Small intestine (tissue), 7 donors: ENCODE results near the gene HOXB8. TPM values are rescaled to one million over a fixed set of nuclear protein-coding genes. Genes with fewer than 3 reads are reported as not detected.

ENCODE experiments used
- DNase-seq, 2 donors: peaks; one replicate each; pipeline versions ENCODE4 v3.0.0 to v3.0.0-alpha.2; 2013
- FAIRE-seq: peaks from 2 replicates; lab custom pipeline; 2012; peaks lifted over from hg19 to GRCh38; lab: Jason Lieb, UNC
- H3K27ac ChIP-seq, 3 donors: one replicate each; pipeline ENCODE4 v1.5.1; 2013; ENCODE audit warnings: low read length in 2 of 3, mild to moderate bottlenecking in 2 of 3, control low read depth in 1 of 3, inconsistent platforms in 1 of 3, low read depth in 1 of 3, moderate library complexity in 1 of 3
- H3K27me3 ChIP-seq, 3 donors: one replicate each; pipeline ENCODE4 v1.6.1; 2013; ENCODE audit warnings: low read length in 3 of 3, inconsistent platforms in 1 of 3; ENCODE audit not compliant: control insufficient read depth in 3 of 3, insufficient read depth in 3 of 3
- H3K36me3 ChIP-seq, 3 donors: one replicate each; pipeline ENCODE4 v1.6.1; 2013; ENCODE audit warnings: low read length in 3 of 3, inconsistent platforms in 1 of 3, low read depth in 1 of 3, mild to moderate bottlenecking in 1 of 3, moderate library complexity in 1 of 3; ENCODE audit not compliant: control insufficient read depth in 3 of 3, insufficient read depth in 2 of 3
- H3K4me1 ChIP-seq, 3 donors: one replicate each; pipeline ENCODE4 v1.6.1; 2013; ENCODE audit warnings: low read length in 2 of 3, inconsistent platforms in 1 of 3, low read depth in 1 of 3, mild to moderate bottlenecking in 1 of 3, moderate library complexity in 1 of 3; ENCODE audit not compliant: control insufficient read depth in 3 of 3, insufficient read depth in 2 of 3
- H3K4me3 ChIP-seq, 3 donors: one replicate each; pipeline ENCODE4 v1.5.1; 2013; ENCODE audit warnings: low read length in 3 of 3, control low read depth in 1 of 3, inconsistent platforms in 1 of 3, low read depth in 1 of 3, mild to moderate bottlenecking in 1 of 3, moderate library complexity in 1 of 3
- H3K9me3 ChIP-seq, 2 donors: one replicate each; pipeline ENCODE4 v1.6.1; 2013; ENCODE audit warnings: low read depth in 1 of 2, low read length in 1 of 2; ENCODE audit not compliant: control insufficient read depth in 2 of 2, insufficient read depth in 1 of 2
- WGBS, 3 donors: extraction: QIAGEN DNeasy Blood & Tissue Kit; methylation state at CpG; one replicate each; pipeline ENCODE4 v1.1.7; 2013; 5-methylcytosine and 5-hydroxymethylcytosine counted together
- polyA plus RNA-seq, 4 donors: library from polyadenylated mRNA; stranded (reverse) in 3 of 4; unstranded in 1 of 4; fragments of 200-250 nt in 3 of 4; fragments of 120-200 nt in 1 of 4; gene quantifications; one replicate each; pipeline versions ENCODE4 v1.2.1 to v1.2.3, GENCODE V29; 2013
- donor health status: healthy with polysubstance abuse.
- donor health status: control.
- donor health status: control.
- donor health status: Bipolar disorder and iron deficiency.
- donor health status: healthy.

The HOXB8 gene
- polyA plus RNA-seq, 4 donors = 0.12 to 2.9 TPM; not detected in 2

DNA sequence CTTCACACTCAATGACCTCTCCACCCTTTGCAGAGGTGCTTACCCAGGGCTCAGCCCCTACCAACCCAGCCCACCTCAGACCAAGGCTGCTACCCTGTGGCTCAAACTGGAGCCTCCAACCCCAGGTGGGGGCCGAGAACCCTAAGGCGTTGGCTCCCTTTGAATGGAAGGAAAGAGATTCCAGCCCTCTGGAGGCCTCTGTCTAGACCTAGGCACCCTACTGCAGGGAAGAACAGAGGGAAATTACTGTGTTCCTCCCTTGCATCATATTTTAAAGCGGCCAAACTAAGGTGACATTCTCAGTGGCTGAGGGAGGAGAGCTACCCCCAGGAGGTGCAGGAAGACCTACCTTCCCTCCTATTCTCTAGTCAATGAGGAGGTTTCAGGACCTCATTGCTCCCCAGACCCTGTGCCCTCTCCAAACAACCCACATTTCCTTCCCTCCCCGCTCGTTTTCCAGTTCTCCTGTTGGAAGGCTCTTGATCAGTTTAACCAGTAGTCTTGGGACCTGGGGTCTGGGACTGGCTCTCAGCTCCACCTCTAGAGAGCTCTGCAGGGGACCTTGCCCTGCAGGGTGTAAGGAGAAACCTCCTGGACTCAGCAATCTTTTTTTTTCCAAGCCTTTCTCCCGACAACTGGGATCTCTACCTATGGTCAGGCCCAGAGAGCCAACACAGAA, 5.5 kb upstream of the HOXB8 start:
- H3K36me3 ChIP-seq = no peaks in the 10 kb centered on the region
- no peak overlapping the region for H3K4me3 ChIP-seq
- FAIRE-seq = no peak
- no peaks in the 10 kb centered on the region for H3K9me3 ChIP-seq
- peaks cover 0 to 22% (median 0%) of the 10 kb centered on the region in 3 donors for H3K4me1 ChIP-seq
- 23 to 49% (median 34%) methylated on average over 6 of the region's 6 CpGs for WGBS, 3 donors
- H3K27ac ChIP-seq = no peak overlapping the region
- no peak for DNase-seq
- peaks cover 14 to 100% (median 77%) of the 10 kb centered on the region in 3 donors for H3K27me3 ChIP-seq

DNA sequence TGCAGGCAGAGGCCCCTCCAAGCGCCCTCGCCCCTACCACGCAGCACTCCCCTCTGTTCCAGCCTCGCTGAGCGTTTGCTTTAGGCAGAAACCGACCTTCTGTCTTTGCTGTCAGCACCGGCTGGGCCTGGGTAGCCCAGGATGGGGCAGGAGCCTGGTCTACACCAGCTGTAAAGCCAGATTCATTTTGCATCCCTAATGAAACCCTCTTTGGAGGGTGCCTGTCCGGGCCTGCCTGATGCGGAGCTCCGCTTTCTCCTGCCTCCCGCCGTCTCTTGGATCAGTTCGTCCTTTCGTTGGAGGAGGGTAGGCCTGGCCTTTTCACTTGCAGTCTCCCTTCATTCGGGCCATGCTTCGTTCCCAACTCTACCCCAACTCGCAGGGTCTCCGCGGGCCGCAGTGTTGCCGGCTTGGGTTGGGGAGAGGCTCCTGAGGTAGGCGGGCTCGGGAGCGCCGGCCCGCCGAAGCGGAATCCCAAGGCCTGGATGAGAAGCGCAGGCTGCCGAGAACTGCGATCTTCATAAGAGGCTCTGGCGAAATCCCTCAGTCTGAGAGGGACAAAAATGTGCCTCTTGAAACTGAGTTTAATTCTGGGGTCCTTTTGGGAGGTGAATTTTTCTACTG, 4.8 kb upstream of the HOXB8 start:
- Histone ChIP-seq H3K9me3 (no peaks in the 10 kb centered on the region), H3K4me3 (no peak overlapping the region), H3K4me1 (peaks cover 0 to 22% (median 0%) of the 10 kb centered on the region in 3 donors), H3K27ac (no peak overlapping the region), H3K27me3 (peaks cover 14 to 100% (median 79%) of the 10 kb centered on the region in 3 donors), H3K36me3 (no peaks in the 10 kb centered on the region)
- DNase-seq (no peak), FAIRE-seq (no peak)
- WGBS, 3 donors = 18 to 46% (median 27%) methylated on average over 32 of the region's 32 CpGs

DNA sequence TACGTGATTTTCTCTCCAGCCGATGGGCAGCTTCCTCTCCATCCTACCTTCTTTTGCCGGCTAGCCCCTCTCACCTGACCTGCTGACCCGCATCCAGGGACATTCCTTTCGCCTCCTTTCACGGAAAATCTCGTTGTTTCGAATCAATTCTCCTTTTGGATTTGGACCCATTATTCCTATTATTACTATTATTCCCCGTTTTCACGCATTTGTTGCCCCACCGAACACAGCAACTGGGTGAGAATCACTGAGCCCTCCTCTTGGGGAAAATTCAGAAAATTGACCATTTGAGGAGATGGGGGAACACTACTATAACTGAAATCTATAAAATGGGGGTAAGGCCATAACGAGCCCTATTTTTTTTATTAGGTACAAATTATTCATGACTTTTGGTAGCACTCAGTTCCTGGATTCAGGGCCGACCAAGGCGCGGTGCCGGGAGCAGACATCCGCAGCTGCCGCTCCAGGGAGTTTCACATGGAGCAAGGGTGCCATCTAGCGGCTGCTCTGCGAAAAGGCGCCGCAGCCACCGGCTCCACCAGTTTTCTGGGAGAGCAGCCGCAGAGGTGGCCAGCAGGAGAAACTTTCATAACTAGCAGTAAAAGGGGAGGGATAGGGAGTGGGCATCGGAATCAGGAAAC, 3.3 kb upstream of the HOXB8 start:
- Histone ChIP-seq H3K4me3 (peak overlapping the region in 1 of 3 donors; percentile 24), H3K36me3 (no peaks in the 10 kb centered on the region), H3K9me3 (no peaks in the 10 kb centered on the region), H3K27me3 (peaks cover 14 to 100% (median 76%) of the 10 kb centered on the region in 3 donors), H3K27ac (no peak overlapping the region), H3K4me1 (peaks cover 0 to 22% (median 0%) of the 10 kb centered on the region in 3 donors)
- WGBS, 3 donors = 3 to 4% (median 4%) methylated on average over 25 of the region's 25 CpGs
- FAIRE-seq (no peak), DNase-seq (peak; percentile 78 to 94)

DNA sequence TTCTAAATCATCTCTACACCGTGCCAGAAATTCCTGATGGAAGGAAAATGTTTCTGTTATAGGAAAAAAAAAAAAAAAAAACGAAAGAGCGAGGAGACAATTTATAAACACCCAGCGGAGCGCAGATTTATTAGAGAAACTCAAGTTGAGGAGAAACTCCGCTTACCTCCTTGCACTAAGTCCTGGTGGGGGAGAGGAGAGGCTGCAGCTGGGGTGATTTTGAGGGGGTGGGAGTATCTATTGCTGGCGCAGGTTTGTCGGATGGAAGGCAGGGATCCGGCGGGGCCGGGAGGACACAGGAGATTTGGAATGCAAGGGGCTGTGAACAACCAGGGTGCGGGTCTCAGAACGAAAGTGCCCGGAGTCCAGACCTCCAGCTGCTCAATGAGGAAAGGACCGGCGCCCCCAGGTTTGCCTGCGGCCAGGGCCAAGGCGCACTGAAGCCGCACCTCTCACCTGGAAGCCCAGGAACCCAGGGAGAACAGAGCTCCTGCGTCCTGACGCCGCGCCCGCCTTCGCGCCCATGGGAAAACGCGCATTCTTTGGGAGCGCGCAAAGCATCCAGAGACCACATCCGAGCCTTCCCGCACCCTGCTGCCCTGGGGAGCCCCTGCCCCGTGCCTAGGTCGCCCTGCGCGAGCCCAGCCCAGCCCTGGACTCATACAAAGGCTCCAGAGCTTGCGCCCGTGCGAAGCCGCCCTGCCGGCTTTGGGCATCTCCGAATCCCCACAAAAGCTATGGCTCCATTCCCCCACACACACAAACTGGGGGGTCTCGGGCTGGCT, 2.6 kb upstream of the HOXB8 start:
- H3K27ac ChIP-seq = no peak overlapping the region
- H3K4me3 ChIP-seq = no peak overlapping the region
- H3K4me1 ChIP-seq = peaks cover 0 to 22% (median 0%) of the 10 kb centered on the region in 3 donors
- no peak for DNase-seq
- no peak for FAIRE-seq
- H3K36me3 ChIP-seq = no peaks in the 10 kb centered on the region
- WGBS, 3 donors = 10 to 15% (median 13%) methylated on average over 34 to 43 of the region's 43 CpGs
- no peaks in the 10 kb centered on the region for H3K9me3 ChIP-seq
- peaks cover 14 to 98% (median 69%) of the 10 kb centered on the region in 3 donors for H3K27me3 ChIP-seq

DNA sequence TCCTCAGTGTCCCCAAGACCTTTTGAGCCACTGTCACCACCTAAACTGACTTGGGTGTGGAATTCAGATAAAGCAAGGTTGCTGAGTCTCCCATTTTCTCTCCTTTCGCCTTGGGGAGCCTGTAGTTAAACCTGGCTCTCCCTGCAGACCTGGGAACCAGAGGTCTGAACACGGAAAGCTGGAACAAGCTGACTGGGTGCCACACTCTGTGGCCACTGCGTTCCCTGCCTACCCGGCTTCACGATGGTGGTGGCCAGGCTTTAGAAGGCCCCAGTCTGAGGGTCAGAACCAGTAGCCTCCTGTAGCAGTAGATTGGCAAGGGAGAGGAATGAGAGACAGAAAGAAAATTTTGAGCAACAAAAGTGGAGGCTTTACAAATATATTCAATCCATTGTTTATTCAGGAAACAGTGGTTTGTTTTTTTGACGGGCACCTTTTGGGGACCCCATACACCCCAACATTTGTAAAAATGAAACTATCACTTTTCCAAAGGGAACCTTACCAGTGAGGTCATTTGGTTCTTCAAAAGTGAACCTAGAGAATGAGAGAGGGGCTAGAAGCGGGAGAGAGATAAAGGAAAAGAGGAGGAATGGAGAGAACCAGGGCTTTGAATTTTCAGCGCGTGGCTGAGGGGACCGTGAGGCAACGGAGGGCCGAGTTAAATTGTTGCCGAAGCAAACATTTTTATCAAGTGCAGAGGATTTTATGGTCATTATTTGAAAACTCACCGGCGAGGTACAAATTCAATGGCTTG, 1.8 kb upstream of the HOXB8 start:
- Histone ChIP-seq H3K4me1 (peaks cover 0 to 22% (median 0%) of the 10 kb centered on the region in 3 donors), H3K36me3 (no peaks in the 10 kb centered on the region), H3K9me3 (no peaks in the 10 kb centered on the region), H3K4me3 (no peak overlapping the region), H3K27me3 (peaks cover 14 to 98% (median 65%) of the 10 kb centered on the region in 3 donors), H3K27ac (no peak overlapping the region)
- DNase-seq (no peak), FAIRE-seq (no peak)
- 9 to 39% (median 21%) methylated on average over 15 of the region's 15 CpGs for WGBS, 3 donors

DNA sequence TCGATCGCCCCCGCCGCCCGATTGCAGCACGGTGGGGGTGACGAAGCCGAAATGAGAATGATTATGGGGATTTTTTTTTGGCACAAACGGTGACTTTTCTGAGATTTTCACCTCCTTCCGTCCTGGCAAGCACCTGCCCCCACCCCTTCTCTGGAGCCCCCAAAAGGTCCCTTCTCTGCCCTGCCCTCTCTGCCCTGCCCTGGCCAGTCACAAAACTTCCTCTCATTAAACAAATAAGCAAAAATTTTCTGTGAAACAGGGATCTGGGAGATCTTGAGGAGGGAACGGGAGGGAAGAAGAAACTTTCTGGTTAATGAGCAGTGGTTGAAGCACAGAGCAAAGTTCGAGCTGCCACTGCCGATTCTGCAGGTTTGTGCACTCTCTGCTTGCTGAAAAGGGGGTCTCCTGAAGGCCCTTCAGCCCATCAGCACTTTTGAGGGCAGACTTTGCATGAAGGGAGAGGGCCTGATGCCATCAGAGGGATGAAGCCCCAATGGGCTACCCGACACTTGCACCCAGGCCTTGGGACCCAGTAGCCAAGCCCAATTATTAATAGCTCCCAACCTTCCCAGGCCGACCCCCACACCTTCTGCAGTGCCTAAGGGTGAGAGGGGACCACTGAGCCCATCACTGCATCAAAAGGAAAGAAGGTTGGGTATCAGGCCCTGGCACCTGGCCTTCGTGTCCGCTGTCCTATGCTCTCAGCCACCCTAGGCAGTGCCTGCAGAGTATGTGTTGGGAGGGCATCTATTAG, 1.0 kb upstream of the HOXB8 start:
- Histone ChIP-seq H3K36me3 (no peaks in the 10 kb centered on the region), H3K4me1 (peaks cover 0 to 17% (median 0%) of the 10 kb centered on the region in 3 donors), H3K27me3 (peaks cover 14 to 98% (median 61%) of the 10 kb centered on the region in 3 donors), H3K4me3 (peak overlapping the region in 1 of 3 donors; percentile 8), H3K27ac (no peak overlapping the region), H3K9me3 (no peaks in the 10 kb centered on the region)
- 14 to 35% (median 24%) methylated on average over 17 of the region's 17 CpGs for WGBS, 3 donors
- DNase-seq = no peak
- FAIRE-seq = no peak

DNA sequence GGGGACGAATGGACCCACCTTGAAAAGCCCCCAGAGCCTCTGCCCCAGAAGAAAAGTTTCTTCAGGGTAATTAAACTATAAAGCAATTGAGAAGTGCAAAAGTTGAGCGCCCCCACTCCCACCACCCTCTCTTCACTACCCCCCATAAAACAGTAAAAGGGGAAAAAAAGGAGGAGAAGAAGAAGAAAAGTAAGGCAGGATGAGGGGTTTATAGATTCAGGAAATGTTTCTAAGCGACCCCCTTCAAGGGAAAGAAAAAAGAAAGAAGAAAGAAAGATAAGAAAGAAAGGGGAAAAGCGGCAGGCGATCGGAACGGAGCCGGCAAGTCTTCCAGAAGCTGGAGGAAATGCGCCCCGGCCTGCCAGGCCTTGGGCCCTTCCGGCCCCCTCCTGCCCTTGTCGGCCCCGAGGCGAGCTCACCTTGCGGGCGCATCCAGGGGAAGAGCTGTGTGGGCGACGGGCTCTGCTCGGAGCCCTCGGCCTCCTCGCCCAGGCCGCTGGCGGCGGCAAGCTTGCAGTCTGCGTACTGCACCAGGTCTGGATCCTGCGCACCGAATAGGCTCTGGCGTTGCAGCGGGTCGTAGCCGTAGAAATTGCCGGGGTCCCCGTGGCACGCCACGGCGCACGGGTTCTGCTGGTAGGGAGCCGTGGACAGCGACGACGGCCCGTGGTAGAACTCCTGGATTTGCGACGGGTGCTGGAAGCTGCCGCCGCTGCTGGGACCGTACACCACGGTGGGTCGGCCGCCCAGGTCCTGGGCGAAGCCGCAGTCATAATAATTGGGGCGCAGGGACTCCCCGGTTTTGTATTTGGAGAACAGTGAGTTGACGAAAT, 1.0 kb downstream of the HOXB8 start:
- no peak for DNase-seq
- no peak for FAIRE-seq
- WGBS, 3 donors = 5 to 8% (median 8%) methylated on average over 55 of the region's 55 CpGs
- no peaks in the 10 kb centered on the region for H3K9me3 ChIP-seq
- no peaks in the 10 kb centered on the region for H3K36me3 ChIP-seq
- H3K4me1 ChIP-seq = peaks cover 0 to 21% (median 0%) of the 10 kb centered on the region in 3 donors
- no peak overlapping the region for H3K27ac ChIP-seq
- peaks cover 14 to 98% (median 51%) of the 10 kb centered on the region in 3 donors for H3K27me3 ChIP-seq
- peak overlapping the region; percentile 7 to 41 (median 21) for H3K4me3 ChIP-seq
